ENCODE results near the gene ZNF778.
"Not testable (repeated sequence)": the region's sequence is repeated elsewhere in the genome, so short reads cannot be mapped to it uniquely, and the experiment has no call there.

Gene ZNF778

GRCh38 chr16:89248196-89248982, 30.9 kb downstream of the ZNF778 start:
- DNase-seq (ENCODE audit: insufficient read length, low spot score): no peak

DNA sequence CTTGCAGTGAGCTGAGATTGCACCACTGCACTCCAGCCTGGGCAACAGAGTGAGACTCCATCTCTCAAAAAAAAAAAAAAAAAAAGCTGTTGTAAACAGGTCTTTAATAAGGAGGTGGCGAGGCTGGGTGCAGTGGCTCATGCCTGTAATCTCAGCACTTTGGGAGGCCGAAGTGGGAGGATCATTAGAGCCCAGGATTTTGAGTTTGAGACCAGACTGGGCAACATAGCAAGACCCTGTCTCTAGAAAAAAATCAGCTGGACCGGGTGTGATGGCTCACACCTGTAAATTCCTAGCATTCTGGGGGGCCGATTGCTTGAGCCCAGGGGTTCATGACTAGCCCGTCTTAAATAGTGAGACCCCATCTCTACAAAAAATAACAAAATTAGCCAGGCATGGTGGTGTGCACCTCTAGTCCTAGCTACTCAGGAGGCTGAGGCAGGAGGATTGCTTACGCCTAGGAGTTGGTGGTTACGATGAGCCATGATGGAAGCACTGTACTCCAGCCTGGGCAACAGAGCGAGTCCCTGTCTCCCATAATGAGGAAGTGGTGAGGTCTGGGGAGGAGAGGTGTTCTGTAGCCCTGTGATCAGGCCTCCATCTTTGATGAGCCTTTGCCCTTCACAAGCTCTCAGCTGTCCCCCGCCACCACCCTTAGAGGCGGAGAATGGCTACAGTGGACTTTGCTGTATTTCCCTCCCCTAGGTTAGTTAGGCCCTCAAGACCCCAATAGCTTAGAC, 36.2 kb downstream of the ZNF778 start:
- FAIRE-seq: no peak

More at GRCh38 chr16:89248196-89248982, 30.9 kb downstream of the ZNF778 start:
- FAIRE-seq: no peak

GRCh38 chr16:89256651-89257254, 39.2 kb downstream of the ZNF778 start:
- no peak for DNase-seq (ENCODE audit: insufficient read length, low spot score)
- FAIRE-seq: no peak

More for the DNA sequence above, 36.2 kb downstream of the ZNF778 start:
- DNase-seq (ENCODE audit: insufficient read length, low spot score): no peak

- FAIRE-seq (no peak), DNase-seq (ENCODE audit: insufficient read length, low spot score) (no peak)
Measured at GRCh38 chr16:89257281-89257731, 39.8 kb downstream of the ZNF778 start.

- no peak for FAIRE-seq
- DNase-seq (ENCODE audit: insufficient read length, low spot score): no peak
Measured at GRCh38 chr16:89257757-89258465, 40.4 kb downstream of the ZNF778 start.

GRCh38 chr16:89259901-89260300, 42.4 kb downstream of the ZNF778 start:
- DNase-seq (ENCODE audit: insufficient read length, low spot score); FAIRE-seq: not testable (repeated sequence)

GRCh38 chr16:89261691-89262563, 44.4 kb downstream of the ZNF778 start:
- FAIRE-seq (no peak), DNase-seq (ENCODE audit: insufficient read length, low spot score) (no peak)

DNA sequence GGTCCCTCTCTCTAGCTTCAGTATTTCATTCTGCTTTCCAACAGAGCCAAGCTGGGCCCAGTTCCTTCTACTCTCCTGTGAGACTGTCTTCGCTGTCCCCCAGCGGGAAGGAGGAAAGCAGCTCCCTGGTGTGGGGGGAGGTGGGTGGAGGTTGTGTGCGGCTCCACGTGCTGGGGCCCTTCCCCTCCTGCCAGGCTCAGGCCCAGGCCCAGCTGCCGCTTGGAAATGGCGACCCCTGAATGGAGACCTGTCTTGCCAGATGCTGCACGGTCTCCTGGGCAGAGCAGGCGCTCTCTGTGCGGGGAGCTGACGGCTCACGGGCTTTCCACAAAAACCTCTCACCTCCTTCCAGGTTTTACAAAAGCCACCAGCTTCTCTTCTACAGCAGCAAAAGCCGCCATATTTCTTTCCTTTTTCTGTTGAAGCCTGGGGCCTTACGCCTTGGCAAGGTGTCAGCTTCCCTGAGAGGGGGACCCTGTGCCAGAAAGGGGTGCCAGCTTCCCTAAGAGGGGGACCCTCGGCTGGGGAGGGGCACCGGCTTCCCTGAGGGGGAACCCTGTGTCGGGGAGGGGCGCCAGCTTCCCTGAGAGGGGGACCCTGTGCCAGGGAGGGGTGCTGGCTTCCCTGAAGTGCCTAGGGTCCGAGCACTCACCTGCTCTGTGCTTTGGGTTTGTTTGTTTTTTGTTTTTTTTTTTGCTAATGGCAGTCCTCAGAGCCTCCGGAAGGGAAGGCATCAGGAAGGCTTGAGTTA, 47.5 kb downstream of the ZNF778 start:
- FAIRE-seq (no peak), DNase-seq (ENCODE audit: insufficient read length, low spot score) (no peak)

GRCh38 chr16:89265647-89266046, 48.1 kb downstream of the ZNF778 start:
- FAIRE-seq (no peak), DNase-seq (ENCODE audit: insufficient read length, low spot score) (no peak)

- no peak for FAIRE-seq
Measured at GRCh38 chr16:89266521-89267134, 49.1 kb downstream of the ZNF778 start.

GRCh38 chr16:89267746-89268145, 50.2 kb downstream of the ZNF778 start:
- not testable (repeated sequence) for DNase-seq (ENCODE audit: insufficient read length, low spot score); FAIRE-seq

More at GRCh38 chr16:89266521-89267134, 49.1 kb downstream of the ZNF778 start:
- no peak for DNase-seq (ENCODE audit: insufficient read length, low spot score)

DNA sequence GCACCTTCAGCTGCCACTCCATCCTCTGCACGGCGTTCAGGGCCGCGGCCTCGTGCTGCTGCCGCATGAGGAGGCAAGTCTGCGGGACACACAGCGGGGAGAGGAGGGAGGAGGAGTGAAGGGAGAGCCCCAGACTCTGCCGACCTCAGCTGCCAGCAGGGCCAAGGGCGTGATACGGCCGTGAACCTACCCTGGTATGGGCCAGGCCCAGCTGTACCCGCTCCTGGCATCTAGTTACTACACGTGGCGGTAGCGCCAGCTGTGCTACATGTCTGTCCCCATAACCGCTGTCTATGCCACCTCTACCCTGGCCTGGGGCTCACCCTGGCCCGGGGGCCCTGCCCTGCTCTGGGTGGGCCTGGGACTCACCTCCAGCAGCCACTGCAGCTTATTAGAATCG, 51.1 kb downstream of the ZNF778 start:
- FAIRE-seq (no peak), DNase-seq (ENCODE audit: insufficient read length, low spot score) (no peak)

GRCh38 chr16:89268987-89269735, 51.7 kb downstream of the ZNF778 start:
- FAIRE-seq (no peak), DNase-seq (ENCODE audit: insufficient read length, low spot score) (no peak)

- no peak for DNase-seq (ENCODE audit: insufficient read length, low spot score)
- FAIRE-seq: no peak
Measured at GRCh38 chr16:89269805-89270665, 52.5 kb downstream of the ZNF778 start.

- DNase-seq (ENCODE audit: insufficient read length, low spot score): no peak
- no peak for FAIRE-seq
Measured at GRCh38 chr16:89270666-89271345, 53.3 kb downstream of the ZNF778 start.

DNA sequence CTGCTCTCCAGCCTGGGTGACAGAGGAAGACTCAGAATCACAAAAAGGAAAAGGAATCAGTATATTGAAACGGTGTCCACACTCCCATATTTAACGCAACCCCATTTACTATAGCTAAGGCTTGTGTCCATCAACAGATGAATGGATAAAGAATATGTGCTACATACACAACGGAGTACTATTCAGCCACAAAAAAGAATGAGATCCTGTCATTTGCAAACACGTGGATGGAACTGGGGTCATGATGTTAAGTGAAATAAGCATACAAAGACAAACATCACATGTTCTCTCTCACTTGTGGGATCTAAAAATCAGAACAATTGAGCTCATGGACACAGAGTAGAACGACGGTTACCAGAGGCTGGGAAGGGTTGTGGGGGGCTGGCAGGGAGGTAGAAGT, 55.1 kb downstream of the ZNF778 start:
- FAIRE-seq (no peak), DNase-seq (ENCODE audit: insufficient read length, low spot score) (no peak)
